ENCODE measurements around the gene ITGA8.

GRCh38 chr10:15704581-15704968, 15.1 kb downstream of the ITGA8 start:
- TF ChIP-seq CTCF (IDR thresholded peaks at IDR 0.05) (no peak), POLR2A (IDR thresholded peaks at IDR 0.05) (no peak)
